Endothelial cell of umbilical vein (primary cell): ENCODE results near the gene BPIFB3. TPM values are rescaled to one million over a fixed set of nuclear protein-coding genes. Genes with fewer than 3 reads are reported as not detected.

Experiments used
- BruUV-seq: library from RNA; stranded (reverse); fragments of 400-500 nt; replicated peaks from 2 replicates; lab custom pipeline; 2021; lab: Mats Ljungman, UMichigan
- CTCF ChIA-PET: fragments of 300-600, 350-600 bp; sonication (Branson Sonifier 250); formaldehyde crosslinking; loops from one replicate; lab custom pipeline; 2021; ENCODE audit warnings: antibody characterized with exemption, inconsistent platforms; lab: Charles Lee
- POLR2A ChIA-PET: fragments of 300-600, 350-600 bp; sonication (Branson Sonifier 250); formaldehyde crosslinking; loops from one replicate; lab custom pipeline; 2021; ENCODE audit warnings: antibody characterized with exemption, inconsistent platforms; lab: Charles Lee
- DNase-seq: peaks from one replicate; pipeline ENCODE4 v3.0.0-alpha.2; 2011; ENCODE audit warnings: low read depth, low spot score
- FAIRE-seq: peaks from 2 replicates; lab custom pipeline; 2011; peaks lifted over from hg19 to GRCh38; lab: Jason Lieb, UNC
- H2AFZ ChIP-seq: 2 replicates; pipeline ENCODE4 v1.6.0; 2012; ENCODE audit warnings: low read depth, low read length, control low read depth, inconsistent platforms
- H3K27ac ChIP-seq: 2 replicates; pipeline ENCODE4 v1.5.1; 2011; ENCODE audit warnings: low read depth, mild to moderate bottlenecking, control low read depth, low read length, moderate library complexity; ENCODE audit not compliant: insufficient read depth
- H3K27me3 ChIP-seq, 2 experiments: 2 replicates each; pipeline versions ENCODE4 v1.6.0 to v1.6.1; 2011; ENCODE audit warnings: low read length in 2 of 2, mixed read lengths in 1 of 2; ENCODE audit not compliant: control insufficient read depth in 2 of 2, insufficient read depth in 2 of 2
- H3K36me3 ChIP-seq, 2 experiments: 2 replicates in 1 of 2; 3 replicates in 1 of 2; pipeline ENCODE4 v1.5.1; 2011; ENCODE audit warnings: low read length in 2 of 2, mild to moderate bottlenecking in 1 of 2, moderate library complexity in 1 of 2; ENCODE audit not compliant: control insufficient read depth in 2 of 2, insufficient read depth in 2 of 2; ENCODE audit errors: extremely low read depth in 1 of 2
- H3K4me1 ChIP-seq: 3 replicates; pipeline ENCODE4 v1.5.1; 2011; ENCODE audit warnings: mild to moderate bottlenecking, low read length; ENCODE audit not compliant: control insufficient read depth, insufficient read depth; ENCODE audit errors: extremely low read depth
- H3K4me2 ChIP-seq: 2 replicates; pipeline ENCODE4 v1.6.1; 2011; ENCODE audit warnings: low read length, control low read depth, mixed read lengths; ENCODE audit not compliant: insufficient read depth
- H3K4me3 ChIP-seq, 3 experiments: fragments of 200-600 bp in 1 of 3; sonication (generic), shearing (Covaris generic) in 1 of 3; replicated peaks in 1 of 3; 2 replicates each; pipeline ENCODE4 v1.5.1; 2011 to 2016; ENCODE audit warnings: control low read depth in 3 of 3, low read length in 3 of 3, mild to moderate bottlenecking in 2 of 3, inconsistent platforms in 1 of 3, low read depth in 1 of 3, moderate library complexity in 1 of 3; ENCODE audit not compliant: insufficient read depth in 1 of 3
- H3K79me2 ChIP-seq: 2 replicates; pipeline ENCODE4 v1.6.0; 2012; ENCODE audit warnings: low read length, inconsistent platforms; ENCODE audit not compliant: control insufficient read depth, insufficient read depth
- H3K9ac ChIP-seq: replicated peaks from 2 replicates; pipeline ENCODE3; 2011; ENCODE audit warnings: low read length, control low read depth; ENCODE audit not compliant: insufficient read depth; ENCODE audit errors: extremely low read depth
- H3K9me1 ChIP-seq: replicated peaks from 3 replicates; pipeline ENCODE4 v1.6.0; 2011; ENCODE audit warnings: mild to moderate bottlenecking, low read length; ENCODE audit not compliant: control insufficient read depth, insufficient read depth; ENCODE audit errors: extremely low read depth
- H3K9me3 ChIP-seq: replicated peaks from 2 replicates; pipeline ENCODE4 v1.5.1; 2012; ENCODE audit warnings: low read length, inconsistent platforms; ENCODE audit not compliant: control insufficient read depth, insufficient read depth
- H4K20me1 ChIP-seq: replicated peaks from 2 replicates; pipeline ENCODE3; 2011; ENCODE audit warnings: mild to moderate bottlenecking, low read length; ENCODE audit not compliant: control insufficient read depth, insufficient read depth; ENCODE audit errors: extremely low read depth
- EZH2 ChIP-seq: IDR thresholded peaks from 2 replicates; pipeline ENCODE4 v1.6.1; 2012; ENCODE audit warnings: borderline replicate concordance, low read depth, mild to moderate bottlenecking, moderate library complexity, low read length, inconsistent platforms; ENCODE audit not compliant: severe bottlenecking
- FOS ChIP-seq: IDR thresholded peaks from 2 replicates; pipeline ENCODE4 v1.6.1; 2011; ENCODE audit warnings: mild to moderate bottlenecking, low read length, moderate library complexity, borderline replicate concordance; ENCODE audit not compliant: insufficient read depth
- GATA2 ChIP-seq: IDR thresholded peaks from 2 replicates; pipeline ENCODE4 v1.7.0; 2011; ENCODE audit warnings: low read depth, mild to moderate bottlenecking, moderate library complexity, mixed read lengths, low read length; ENCODE audit not compliant: insufficient read length, insufficient read depth
- JUN ChIP-seq: IDR thresholded peaks from 2 replicates; pipeline ENCODE4 v1.6.1; 2011; ENCODE audit warnings: borderline replicate concordance, low read depth; ENCODE audit not compliant: insufficient read length, insufficient read depth
- MAX ChIP-seq: IDR thresholded peaks from 2 replicates; pipeline ENCODE4 v1.6.1; 2011; ENCODE audit not compliant: insufficient read depth, insufficient read length
- MYC ChIP-seq: IDR thresholded peaks from one replicate; pipeline ENCODE4 v1.6.1; 2011; ENCODE audit warnings: mild to moderate bottlenecking, low read depth, low read length
- POLR2A ChIP-seq: IDR thresholded peaks from 2 replicates; pipeline ENCODE4 v1.6.1; 2012; ENCODE audit warnings: low read depth, mild to moderate bottlenecking, control low read depth, low read length
- POLR2AphosphoS5 ChIP-seq: IDR thresholded peaks from 2 replicates; pipeline ENCODE4 v1.6.1; 2012; ENCODE audit warnings: low read depth, mild to moderate bottlenecking, control low read depth, low read length, moderate library complexity; ENCODE audit not compliant: insufficient read depth
- dilution Hi-C: fragments of 300-500 bp; cut with MboI; formaldehyde crosslinking; loops from one replicate; pipeline ENCODE4 v1.15.0; 2019; ENCODE audit warnings: low sequenced_read_pairs; ENCODE audit not compliant: extremely low pct_ligation_motif_present
- intact Hi-C: fragments of 100-400 bp; cut with micrococcal nuclease; formaldehyde crosslinking; loops from one replicate; pipeline ENCODE4 v1.10.0; 2022
- polyA plus RNA-seq, 4 experiments: library from polyadenylated mRNA; depleted of rRNA in 3 of 4; stranded (reverse) in 3 of 4; unstranded in 1 of 4; fragments of >200 nt; gene quantifications; 2 replicates each; pipeline versions ENCODE4 v1.2.1 to v1.2.3, GENCODE V29; 2011 to 2012; ENCODE audit warnings: missing spikeins in 1 of 4
- total RNA-seq: library from RNA; stranded (reverse); gene quantifications from 2 replicates; pipeline ENCODE4 v1.2.3, GENCODE V29; 2021
- TF ChIP-seq, protein P1 (sequence below), 2 donors: IDR thresholded peaks; 1 replicate in 1 of 2; 2 replicates in 1 of 2; pipeline ENCODE4 v1.5.1; 2011; ENCODE audit warnings: low read length in 2 of 2, mild to moderate bottlenecking in 2 of 2, moderate library complexity in 2 of 2, control low read depth in 1 of 2, inconsistent platforms in 1 of 2, low read depth in 1 of 2; ENCODE audit not compliant: insufficient read depth in 1 of 2; ENCODE audit errors: extremely low read depth in 1 of 2

BPIFB3 gene
- total and polyA plus RNA-seq, 2 donors (not counting 3 experiments of a cell fraction or from before 2014, with no cell fraction given), result not detected

DNA sequence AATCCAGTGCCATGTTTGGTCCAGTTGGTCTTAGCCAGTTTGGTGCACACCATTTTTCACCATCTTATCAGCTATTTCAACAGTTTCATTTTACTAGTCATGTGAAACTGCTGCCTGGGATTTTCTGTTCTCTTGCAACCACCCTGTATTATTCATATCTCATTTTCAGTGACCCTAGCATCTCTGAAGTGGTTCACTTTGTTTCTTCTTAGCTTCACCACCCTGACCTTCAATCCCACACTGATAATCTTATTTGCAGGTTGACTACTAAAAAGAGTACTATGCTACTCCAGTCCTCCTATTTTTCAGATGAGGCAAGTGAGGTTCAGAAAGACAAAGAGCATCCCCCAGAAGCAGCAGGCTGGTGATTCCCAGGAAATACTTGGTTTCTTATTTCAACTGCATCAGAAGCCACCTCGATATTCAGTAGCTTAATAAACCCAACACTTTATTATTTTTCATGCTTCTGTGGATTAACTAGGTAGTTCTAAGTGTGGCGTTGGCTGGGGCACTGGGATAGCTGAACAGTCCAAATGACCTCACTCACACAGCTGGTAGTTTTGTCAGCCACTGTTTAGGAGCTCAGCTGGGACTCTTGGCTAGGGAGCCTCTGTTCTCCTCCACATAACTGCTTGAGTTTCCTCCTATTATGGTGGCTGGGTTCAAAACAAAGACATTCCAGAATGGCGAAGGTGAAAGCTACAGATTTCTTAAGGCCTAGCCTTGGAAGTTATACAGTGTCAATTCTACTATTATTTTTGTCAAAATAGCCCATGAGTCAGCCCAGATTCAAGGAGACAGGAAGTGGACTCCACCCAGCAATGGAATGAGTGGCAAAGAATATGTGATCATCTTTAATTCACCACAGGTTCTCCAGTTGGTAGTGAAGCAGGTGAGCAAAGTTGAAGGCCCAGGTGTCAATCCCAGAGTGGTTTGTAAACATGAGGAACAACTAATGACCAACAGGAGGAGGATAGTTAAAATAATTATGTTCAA, 66.3 kb downstream of the BPIFB3 start:
- no peak for FAIRE-seq
- ChIA-PET POLR2A (no interaction called here), CTCF (no interaction called here)
- Histone ChIP-seq H3K9ac (no peak overlapping the region), H3K4me2 (no peak overlapping the region), H3K9me3 (no peaks in the 10 kb centered on the region), H2AFZ (no peak overlapping the region), H3K4me3 (no peak overlapping the region), H3K4me1 (no peaks in the 10 kb centered on the region), H4K20me1 (no peaks in the 10 kb centered on the region), H3K9me1 (no peaks in the 10 kb centered on the region), H3K27ac (no peak overlapping the region), H3K27me3 (no peaks in the 10 kb centered on the region), H3K36me3 (no peaks in the 10 kb centered on the region), H3K79me2 (no peaks in the 10 kb centered on the region)
- TF ChIP-seq JUN, result no peak
- no peak for TF ChIP-seq FOS
- no peak for TF ChIP-seq MAX
- no peak for TF ChIP-seq GATA2
- TF ChIP-seq, protein P1, sequence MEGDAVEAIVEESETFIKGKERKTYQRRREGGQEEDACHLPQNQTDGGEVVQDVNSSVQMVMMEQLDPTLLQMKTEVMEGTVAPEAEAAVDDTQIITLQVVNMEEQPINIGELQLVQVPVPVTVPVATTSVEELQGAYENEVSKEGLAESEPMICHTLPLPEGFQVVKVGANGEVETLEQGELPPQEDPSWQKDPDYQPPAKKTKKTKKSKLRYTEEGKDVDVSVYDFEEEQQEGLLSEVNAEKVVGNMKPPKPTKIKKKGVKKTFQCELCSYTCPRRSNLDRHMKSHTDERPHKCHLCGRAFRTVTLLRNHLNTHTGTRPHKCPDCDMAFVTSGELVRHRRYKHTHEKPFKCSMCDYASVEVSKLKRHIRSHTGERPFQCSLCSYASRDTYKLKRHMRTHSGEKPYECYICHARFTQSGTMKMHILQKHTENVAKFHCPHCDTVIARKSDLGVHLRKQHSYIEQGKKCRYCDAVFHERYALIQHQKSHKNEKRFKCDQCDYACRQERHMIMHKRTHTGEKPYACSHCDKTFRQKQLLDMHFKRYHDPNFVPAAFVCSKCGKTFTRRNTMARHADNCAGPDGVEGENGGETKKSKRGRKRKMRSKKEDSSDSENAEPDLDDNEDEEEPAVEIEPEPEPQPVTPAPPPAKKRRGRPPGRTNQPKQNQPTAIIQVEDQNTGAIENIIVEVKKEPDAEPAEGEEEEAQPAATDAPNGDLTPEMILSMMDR (IDR thresholded peaks at IDR 0.05; ENCODE audit: extremely low read depth in 1 of 2, insufficient read depth in 1 of 2, low read depth in 1 of 2, low read length in 2 of 2), result no peak
- no peak for TF ChIP-seq EZH2
- no peak for TF ChIP-seq POLR2A
- TF ChIP-seq POLR2AphosphoS5, result no peak
- no peak for TF ChIP-seq MYC
- no peak for DNase-seq
- dilution Hi-C loops (no loop called here), intact Hi-C loops (no loop called here)
- no TSS peak for BruUV-seq
